Fibroblast of peridontal ligament (primary cell): ENCODE results near the gene PRKN.

Experiments used
- DNase-seq: peaks from one replicate; pipeline ENCODE4 v3.0.0-alpha.2; 2010; ENCODE audit errors: extremely low read depth

The PRKN gene

GRCh38 chr6:161393292-161393691, 1334.3 kb downstream of the PRKN start:
- no peak for DNase-seq

- DNase-seq: no peak
Measured at GRCh38 chr6:161389756-161390155, 1337.8 kb downstream of the PRKN start.

GRCh38 chr6:161383951-161384350, 1343.6 kb downstream of the PRKN start:
- DNase-seq: no peak

GRCh38 chr6:161379834-161380582, 1347.6 kb downstream of the PRKN start:
- no peak for DNase-seq

GRCh38 chr6:161378115-161378514, 1349.5 kb downstream of the PRKN start:
- DNase-seq: no peak

GRCh38 chr6:161377116-161377515, 1350.5 kb downstream of the PRKN start:
- DNase-seq: no peak

- DNase-seq: no peak
Measured at GRCh38 chr6:161376367-161376766, 1351.2 kb downstream of the PRKN start.

- DNase-seq: no peak
Measured at GRCh38 chr6:161374971-161375873, 1352.3 kb downstream of the PRKN start.

- peak; percentile 65 for DNase-seq
Measured at GRCh38 chr6:161373905-161374451, 1353.6 kb downstream of the PRKN start.

GRCh38 chr6:161372422-161372793, 1355.2 kb downstream of the PRKN start:
- DNase-seq: no peak

- DNase-seq: peak; percentile 68
Measured at GRCh38 chr6:161370880-161371279, 1356.7 kb downstream of the PRKN start.

- DNase-seq: peak; percentile 77
Measured at GRCh38 chr6:161369339-161369738, 1358.2 kb downstream of the PRKN start.

GRCh38 chr6:161368514-161368913, 1359.1 kb downstream of the PRKN start:
- no peak for DNase-seq

- DNase-seq: no peak
Measured at GRCh38 chr6:161367472-161367871, 1360.1 kb downstream of the PRKN start.

GRCh38 chr6:161366301-161366923, 1361.2 kb downstream of the PRKN start:
- no peak for DNase-seq

GRCh38 chr6:161365633-161366032, 1361.9 kb downstream of the PRKN start:
- DNase-seq: no peak

- no peak for DNase-seq
Measured at GRCh38 chr6:161363286-161363685, 1364.3 kb downstream of the PRKN start.

GRCh38 chr6:161362266-161362665, 1365.3 kb downstream of the PRKN start:
- DNase-seq: no peak

GRCh38 chr6:161361529-161361928, 1366.0 kb downstream of the PRKN start:
- DNase-seq: no peak

GRCh38 chr6:161360520-161360919, 1367.0 kb downstream of the PRKN start:
- DNase-seq: no peak

- DNase-seq: no peak
Measured at GRCh38 chr6:161359618-161359945, 1368.0 kb downstream of the PRKN start.

GRCh38 chr6:161356167-161356854, 1371.3 kb downstream of the PRKN start:
- DNase-seq: no peak
